Jurkat, Clone E6-1 (cell line): ENCODE measurements around the gene TMOD1.

Experiments
- DNase-seq: peaks from one replicate; pipeline ENCODE4 v3.0.0-alpha.2; 2011; ENCODE audit warnings: low read depth, low spot score
- H3K4me3 ChIP-seq: 2 replicates; pipeline ENCODE4 v1.5.1; 2011; ENCODE audit warnings: mild to moderate bottlenecking, low read length, control low read depth, moderate library complexity

Gene TMOD1

DNA sequence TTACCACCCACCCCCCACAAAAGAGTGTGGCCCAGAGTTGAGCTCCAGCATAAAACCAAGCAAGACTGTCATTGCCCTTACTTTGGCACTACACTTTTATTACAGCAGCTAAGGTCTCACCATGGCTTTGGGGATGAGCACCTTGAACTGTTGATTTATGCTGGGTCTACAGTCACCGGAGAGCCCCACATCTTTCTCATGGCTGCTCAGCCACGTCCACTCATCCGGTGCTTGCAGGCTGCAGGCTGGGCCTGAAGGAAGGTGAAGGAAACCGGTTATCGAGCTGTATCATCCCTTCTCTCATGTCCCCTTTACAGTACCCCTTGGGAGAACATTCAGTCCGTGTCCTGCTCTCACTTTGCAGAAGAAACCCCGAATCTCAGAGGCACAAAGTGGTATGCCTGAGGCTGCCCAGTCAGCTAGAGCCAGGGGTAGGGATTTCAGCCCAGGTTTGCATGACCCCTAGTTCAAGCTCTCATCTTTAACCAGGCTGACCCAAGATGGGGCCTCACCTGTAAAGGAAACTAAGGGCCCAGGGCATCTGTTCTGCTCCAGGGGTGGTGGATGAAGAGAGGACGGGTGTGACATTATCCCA lies 11.6 kb downstream of the TMOD1 start:
- DNase-seq, result no peak
- no peak overlapping the region for H3K4me3 ChIP-seq

DNA sequence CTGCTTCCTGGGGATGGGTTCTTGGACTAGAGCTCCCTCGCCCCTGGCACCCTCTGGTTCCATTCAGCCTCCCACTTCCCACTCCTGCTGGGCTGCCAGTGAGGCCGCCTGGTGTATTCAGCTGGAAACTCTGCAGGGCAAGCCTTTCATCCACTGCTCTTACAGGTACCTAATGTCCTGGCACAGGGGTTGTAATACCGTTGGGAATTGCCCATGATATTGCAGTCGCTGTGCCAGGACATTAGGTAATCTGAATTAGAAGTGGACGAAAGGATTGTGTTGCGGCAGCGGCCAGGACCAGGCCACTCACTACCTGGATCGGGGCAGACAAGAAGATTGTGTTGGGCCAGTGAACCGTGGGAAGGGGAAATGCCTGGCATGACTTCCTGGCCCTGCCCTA lies 13.1 kb downstream of the TMOD1 start:
- no peak overlapping the region for H3K4me3 ChIP-seq
- DNase-seq, result no peak

DNA sequence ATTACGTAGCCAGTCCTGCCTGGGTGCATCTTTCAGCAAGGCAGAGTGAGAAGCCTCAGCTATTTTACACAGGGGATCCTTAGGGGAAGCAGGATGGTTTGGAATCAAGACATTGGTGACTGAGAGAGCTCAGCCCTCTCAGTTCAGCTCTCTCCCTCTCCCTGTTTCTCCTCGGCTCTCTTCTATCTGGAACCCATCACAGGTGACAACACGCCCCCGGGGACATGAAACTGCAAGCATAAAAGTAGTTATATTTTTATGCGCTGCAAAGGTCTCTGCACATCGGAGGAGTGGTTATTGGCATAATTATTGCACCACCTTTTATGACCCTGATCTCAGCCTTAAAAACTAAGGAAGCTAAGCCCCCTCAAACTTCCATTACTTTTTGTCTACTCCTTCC lies 14.2 kb downstream of the TMOD1 start:
- DNase-seq, result no peak
- H3K4me3 ChIP-seq, result no peak overlapping the region

DNA sequence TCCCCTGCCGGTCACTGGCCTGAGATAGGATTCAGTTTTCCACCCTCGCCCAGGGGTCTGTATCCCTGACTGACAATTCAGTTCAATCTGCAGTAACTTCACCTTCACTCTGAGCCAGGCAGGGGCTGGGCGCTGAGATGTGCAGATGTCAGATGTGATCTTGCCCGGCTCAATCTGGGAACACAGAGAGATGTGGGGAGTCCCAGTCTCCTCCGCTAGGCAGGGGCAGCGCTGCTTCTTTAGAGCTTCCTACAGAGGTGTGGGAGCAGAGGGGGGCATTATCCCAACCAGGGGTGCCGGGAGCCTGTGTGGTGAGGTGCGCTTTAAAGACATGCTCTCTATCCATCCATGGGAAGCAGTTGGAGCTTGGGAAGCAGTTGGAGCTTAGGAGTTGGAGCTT lies 14.6 kb downstream of the TMOD1 start:
- no peak for DNase-seq
- H3K4me3 ChIP-seq, result no peak overlapping the region

DNA sequence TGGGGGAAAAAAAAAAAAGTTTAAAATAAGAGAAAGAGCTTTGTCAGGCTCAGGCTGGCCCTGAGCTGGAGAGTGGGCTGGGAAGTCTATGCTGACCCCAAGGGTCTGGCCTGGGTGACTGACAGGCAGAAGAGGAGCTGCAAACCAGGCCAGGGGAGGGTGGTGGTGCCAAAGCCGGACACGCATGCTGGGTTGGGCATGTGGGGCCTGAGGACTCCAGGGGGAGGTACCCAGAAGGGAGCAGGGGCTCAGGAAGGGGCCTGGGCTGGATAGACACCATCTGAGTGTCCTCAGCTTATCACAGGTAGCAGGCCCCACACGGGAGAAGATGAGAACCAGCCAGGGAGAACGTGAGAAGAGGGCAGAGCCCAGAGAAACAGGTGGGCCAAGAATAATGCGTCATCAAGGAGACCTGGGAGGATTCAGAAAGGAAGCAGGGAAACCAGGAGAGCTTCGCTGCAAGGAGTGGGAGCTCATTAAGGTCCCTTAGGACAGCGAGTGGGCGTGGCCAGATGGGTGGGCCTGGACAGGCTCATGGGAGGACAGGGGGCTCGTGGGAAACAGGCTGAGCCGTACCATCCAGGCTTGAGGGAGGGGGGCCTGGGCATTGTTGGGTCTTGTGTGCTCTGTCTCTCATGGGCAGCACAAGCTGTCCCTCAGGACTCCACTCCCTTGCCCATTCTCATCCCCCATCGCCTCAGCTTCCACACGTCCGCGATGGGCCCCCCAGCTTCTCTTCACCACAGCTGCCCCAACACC lies 16.0 kb downstream of the TMOD1 start:
- no peak overlapping the region for H3K4me3 ChIP-seq
- DNase-seq, result no peak

DNA sequence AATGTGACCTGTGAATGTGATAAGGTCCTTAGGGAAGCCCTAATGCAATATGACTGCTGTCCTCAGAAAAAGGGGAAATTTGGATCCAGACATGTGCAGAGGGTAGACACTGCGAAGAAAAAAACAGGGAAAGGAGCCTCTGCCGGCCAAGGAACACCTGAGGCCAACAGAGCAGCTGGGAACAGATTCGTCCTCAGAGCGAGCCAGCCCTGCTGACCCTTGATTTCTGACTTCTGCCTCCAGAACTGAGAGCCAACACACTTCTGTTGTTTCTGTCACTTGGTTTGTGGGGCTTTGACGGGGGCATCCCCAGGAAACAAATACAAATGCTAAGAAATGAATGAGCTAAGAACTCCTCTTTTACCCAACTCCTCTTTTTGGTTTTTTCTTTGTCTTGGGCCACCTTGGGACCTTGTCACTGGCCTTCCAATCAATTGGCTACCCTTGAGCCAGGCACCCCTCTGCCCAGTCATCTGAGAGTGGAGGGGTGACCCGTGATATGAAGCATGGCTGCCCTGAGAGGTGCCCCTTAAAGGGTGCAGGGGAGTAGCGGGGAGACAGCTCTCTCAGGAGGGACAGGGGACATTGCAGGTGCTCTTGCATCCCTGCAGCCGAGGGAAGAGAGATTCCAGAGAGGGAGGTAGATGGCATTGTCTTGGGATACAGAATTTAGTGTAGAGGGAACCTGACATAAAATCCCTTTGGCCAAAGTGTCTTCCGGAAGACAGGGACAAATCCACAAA lies 16.9 kb downstream of the TMOD1 start:
- no peak overlapping the region for H3K4me3 ChIP-seq
- no peak for DNase-seq

DNA sequence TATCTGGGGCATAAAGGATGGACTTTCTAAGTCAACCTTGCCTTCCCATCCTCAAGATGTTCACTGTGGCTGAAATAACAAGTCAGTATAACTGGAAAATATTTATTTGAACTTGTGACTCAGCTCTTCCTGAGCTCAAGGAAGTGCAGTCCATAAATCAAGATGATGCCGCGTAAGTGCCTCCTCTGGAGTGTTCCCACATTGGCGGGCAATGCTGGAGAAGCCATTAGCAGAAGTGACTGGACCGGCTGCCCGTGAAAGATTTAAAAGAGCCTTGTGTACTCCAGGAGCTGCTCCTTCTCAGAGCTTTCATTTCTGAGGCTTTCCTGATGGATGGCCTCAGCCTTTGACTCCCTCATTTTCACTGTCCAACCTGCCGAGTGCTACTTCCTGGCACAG lies 17.4 kb downstream of the TMOD1 start:
- no peak overlapping the region for H3K4me3 ChIP-seq
- DNase-seq, result no peak

DNA sequence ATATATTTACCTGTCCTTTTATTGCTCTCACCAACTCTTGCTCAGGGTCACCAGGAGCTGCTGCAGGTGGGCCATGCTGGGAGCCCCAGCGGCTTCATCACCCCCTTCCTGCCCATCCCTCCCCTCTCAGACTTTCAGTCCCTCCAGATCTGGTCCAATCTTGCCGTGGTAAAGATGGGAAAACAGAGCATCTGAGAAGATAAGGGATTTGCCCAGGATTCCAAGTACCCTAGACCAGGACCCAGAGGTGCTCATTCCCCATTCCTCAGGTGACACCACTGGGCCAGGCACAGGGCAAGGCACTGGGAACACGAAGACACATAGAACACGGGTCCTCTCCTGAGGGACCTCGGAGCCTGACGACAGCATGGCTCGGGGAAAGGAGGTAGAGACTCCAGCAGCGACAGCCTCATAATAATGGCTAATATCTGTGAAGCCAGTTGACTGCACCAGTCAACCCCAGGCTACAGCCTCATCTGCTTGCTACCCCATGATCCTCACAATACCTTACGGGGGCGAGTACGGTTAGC lies 18.0 kb downstream of the TMOD1 start:
- no peak for DNase-seq
- no peak overlapping the region for H3K4me3 ChIP-seq

DNA sequence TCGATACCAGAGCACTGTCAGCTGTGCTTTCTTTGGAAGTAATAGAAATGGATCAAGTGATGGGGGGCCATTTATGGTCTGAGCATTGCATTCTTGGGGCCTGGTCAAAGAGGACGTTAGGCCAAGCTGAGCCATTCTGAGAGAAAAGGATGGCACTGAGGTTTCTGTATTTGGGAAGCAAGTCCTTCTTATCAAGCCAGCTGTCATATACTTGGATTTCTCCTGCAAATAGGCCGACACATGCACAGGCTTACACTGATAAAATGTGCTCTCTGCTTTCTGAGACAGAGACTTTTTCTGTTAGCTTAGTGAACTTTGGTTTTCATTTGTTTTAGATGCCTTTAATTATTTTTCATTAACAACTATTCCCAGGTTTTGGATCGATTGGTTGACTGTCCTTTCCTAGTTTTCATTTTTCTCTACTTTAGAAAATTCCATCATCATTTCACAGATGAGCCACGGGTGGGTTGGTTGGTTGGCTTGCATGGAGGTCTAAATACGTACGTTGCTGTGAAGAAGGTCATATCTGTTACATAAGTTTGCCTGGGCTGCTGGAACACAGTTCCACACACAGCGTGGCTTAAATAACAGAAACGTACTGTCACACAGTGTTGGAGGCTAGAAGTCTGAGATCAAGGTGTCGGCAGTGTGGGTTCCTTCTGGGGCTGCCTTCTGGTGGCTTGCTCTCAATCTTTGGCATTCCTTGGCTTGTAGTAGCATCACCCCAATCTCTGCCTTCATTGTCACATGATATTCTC lies 20.3 kb downstream of the TMOD1 start:
- H3K4me3 ChIP-seq, result no peak overlapping the region
- no peak for DNase-seq

DNA sequence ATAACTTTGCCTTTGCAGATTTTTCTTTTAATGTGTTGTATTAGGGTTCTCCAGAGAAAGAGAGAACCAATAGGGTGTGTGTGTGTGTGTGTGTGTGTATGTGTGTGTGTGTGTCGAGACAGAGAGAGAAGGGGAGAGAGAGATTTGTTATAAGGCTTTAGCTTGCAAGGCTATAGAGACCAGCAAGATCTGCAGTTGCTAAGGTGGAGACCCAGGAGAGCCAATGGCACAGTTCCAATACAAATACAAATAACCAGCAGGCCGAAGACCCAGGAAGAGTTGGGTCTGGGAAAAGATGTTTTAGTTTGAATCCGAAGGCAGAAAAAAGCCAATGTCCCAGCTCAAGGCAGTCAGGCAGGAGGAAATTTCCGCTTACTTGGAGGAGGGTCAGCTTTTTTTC lies 23.0 kb downstream of the TMOD1 start:
- DNase-seq, result no peak
- H3K4me3 ChIP-seq, result no peak overlapping the region

DNA sequence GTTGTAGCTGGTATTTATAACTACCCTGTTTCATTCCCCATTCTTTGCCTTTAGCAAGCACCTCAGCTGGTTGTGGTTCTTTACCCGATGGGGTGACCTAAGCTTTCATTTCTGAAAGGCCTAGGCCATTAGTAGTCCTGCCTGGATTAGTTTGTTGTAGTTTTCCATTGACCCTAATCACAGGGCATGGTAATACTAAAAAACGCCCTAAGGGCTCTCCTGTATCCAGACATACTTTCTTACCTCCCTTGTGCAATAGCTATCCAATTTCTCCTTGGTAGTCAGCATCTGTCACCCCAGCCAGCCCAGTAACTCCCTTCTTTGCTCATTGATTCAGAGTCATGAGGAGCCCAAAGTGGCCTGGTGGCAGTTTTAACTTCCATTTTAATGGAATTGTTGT lies 24.0 kb downstream of the TMOD1 start:
- no peak overlapping the region for H3K4me3 ChIP-seq
- DNase-seq, result no peak

DNA sequence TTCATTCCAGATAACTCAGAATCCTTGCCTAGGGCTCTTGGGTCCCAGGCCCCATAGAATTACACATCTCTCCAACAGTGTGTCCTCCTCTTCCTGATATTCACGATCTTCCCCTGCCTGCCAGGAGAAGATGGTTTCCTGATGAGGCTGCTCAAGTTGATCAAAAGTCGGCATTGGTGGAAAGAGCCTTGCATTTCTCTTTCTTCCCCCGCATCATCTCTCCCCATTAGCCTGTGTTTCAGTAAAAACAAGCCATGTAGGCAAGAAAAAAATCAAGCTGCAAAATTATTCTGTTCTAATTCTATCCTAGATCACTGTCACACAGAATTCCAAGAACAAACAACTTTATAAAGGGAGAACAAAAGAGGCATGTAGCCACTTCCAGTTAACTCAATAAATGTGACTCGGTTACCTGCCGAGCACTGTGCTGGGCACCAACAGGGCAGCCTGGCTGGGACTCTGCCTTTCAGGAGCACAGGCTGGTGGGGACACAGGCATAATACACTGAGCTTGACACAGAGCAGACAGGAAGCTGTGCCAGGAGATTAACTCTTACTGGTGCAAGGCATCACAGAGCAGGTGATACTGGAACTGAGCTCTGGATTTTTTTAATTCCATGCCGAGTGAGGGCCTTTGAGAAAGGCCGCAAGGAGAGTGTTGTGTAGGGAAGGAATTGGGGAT lies 25.6 kb downstream of the TMOD1 start:
- H3K4me3 ChIP-seq, result no peak overlapping the region
- DNase-seq, result no peak

DNA sequence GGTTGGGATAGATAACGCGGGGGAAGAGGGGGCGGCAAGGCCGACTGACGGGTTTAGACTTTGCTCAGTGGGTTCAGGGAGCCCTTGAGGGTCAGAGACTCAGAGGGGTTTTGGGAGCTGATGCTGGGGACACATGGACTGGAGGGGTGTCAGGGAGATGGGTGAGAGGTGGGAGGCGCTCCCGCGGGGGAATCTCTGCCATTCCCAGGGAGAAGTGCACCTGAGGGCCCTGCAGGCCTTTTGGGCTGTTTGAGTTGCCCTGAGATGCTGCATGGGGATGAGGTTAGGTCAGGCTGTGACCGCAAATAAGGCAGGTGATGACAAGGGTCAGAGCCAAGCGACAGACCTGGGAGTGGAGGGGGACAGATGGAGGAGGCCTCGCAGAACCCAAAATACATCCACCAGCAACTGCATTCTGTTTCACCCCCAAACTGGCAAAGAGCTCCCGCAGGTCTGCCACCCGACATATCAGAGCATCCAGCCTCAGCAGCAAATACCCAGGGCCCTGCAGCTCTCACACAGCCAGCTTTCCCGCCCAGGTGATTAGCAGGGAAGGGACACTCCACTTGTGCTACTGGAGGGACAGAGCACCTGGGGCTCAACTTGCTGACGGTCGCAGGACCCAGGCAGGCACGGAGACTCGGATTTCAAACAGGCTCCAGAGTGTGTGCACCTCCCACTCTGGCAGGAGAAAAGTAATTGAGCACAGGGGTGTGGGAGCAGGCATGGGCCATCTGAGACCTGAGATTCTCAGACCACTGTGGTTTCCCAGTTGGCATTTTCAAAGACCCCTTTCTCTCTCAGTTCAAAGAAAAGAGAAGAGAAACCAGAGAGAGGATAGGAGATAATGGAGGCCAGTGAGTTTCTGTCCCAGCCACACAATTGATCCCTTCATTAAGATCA lies 26.4 kb downstream of the TMOD1 start:
- H3K4me3 ChIP-seq, result no peak overlapping the region
- DNase-seq, result no peak

DNA sequence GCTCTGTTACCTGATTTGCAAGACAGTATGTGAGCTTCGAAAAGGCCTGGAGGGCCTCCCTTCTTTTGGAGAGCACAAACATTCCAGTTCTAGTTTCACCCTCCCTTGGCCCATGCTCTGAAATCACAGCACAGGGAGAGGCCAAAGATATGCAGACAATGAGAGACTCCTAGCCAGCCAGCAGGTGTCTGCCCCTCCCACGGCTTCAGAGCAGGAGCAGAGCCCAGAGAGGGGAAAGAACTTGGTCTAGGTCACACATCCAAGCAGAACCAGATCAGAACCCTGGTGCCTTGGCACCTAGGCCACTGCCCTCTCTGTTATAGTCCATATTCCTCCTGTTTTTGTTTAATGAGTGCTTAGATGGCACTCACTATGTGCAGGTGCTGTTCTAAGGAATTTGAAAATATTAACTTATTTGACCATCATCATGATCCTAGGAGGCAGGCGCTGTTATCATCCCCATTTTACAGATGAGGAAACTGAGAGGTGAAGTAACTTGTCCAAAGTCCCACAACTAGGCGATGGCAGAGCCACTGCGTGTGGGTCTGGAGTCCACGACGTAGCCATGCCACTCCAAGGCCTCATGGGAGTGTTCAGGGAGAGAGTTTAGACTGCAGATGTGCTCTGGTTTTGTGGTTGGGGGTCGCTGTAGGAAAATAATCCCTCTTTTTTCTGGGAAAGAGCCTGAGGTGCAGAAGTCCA lies 27.2 kb downstream of the TMOD1 start:
- H3K4me3 ChIP-seq, result no peak overlapping the region
- no peak for DNase-seq

DNA sequence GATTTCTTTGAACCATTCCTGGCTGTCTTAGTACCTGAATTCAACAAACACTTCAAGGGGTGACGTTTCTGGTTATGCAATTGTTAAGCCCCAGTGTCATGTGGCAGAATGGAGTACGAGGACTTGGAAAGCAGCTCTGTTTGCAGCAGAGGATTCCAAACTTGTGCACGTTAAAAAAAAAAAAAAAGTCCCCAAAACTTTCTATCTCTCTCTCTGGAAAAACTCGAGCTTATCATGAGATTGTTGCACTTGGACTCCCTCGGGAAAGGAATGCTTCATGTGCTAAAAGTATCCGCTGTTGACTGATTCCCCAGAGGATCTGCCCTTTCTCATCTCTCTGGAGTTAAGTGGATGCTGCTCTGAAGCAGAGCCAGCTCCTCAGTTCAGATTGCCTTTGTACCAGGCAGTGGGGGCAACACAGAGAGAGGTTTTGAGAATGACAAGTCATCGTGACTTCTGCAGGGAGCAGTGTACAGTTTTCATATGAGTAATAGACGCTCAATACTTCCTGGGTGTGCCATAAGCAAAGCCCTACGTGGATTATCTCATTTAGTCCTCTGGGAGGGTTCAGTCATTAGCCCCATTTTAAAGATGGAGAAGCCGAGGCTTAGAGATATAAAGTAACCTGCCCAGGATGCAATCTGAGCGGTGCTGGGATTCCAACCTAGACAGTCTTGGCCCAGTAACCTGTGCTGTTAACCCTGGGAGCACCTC lies 28.1 kb downstream of the TMOD1 start:
- no peak overlapping the region for H3K4me3 ChIP-seq
- no peak for DNase-seq

DNA sequence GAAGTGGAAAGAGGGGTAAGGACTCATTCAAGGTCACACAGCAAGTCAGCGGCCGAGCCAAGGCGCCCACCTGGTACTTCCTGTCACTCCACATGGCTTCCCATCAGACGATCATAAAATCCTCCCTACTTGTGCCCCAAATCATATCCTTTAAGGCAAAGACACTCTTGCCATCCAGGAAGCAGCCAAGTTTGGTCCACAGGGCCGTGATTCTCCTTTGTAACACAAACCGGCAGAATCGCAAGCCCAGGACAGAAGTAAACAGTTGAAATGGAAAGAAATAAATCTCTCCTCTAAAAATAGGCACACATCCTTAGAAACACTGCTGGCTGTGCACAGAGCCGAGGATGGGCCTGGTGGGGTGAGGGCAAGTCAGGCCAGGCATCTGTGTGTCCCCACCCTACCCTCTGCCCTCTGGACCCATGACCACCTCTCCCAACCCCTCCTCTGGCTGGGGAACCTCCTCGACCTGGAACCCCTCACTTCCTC lies 30.5 kb downstream of the TMOD1 start:
- H3K4me3 ChIP-seq, result no peak overlapping the region

DNA sequence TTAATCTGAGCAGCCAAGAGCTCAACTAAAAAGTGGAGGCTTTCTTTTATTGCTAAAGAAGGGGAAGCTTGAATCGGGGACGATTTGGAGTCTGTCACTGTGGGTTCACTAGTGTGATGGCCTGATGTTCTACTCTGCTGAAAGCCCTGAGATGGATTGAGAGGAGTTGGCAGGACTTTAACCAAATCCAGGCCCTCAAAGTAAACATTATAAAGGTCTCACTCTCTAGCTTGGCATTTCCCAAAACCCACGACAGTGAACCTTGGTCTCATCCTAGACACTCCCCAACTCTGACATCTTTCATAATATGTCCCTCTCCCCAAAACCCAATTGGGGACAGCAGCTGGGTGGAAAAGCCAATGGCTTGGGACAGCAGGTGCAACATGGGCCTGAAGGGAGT lies 32.7 kb downstream of the TMOD1 start:
- no peak for DNase-seq

More for the DNA sequence above, 30.5 kb downstream of the TMOD1 start:
- no peak for DNase-seq

More for the DNA sequence above, 32.7 kb downstream of the TMOD1 start:
- H3K4me3 ChIP-seq, result no peak overlapping the region
